Upper lobe of left lung (tissue), 6 donors: ENCODE measurements around the gene EZH2. TPM values are rescaled to one million over a fixed set of nuclear protein-coding genes. Genes with fewer than 3 reads are reported as not detected.

Experiments
- ATAC-seq, 2 donors: fragments of 200-7000 bp; cut with Tn5 transposase; one replicate each; pipeline ENCODE4 v1.9.1; 2022; ENCODE audit warnings: mild to moderate bottlenecking in 2 of 2, moderate library complexity in 2 of 2; ENCODE audit not compliant: low FRiP score in 2 of 2
- DNase-seq, 2 donors: peaks; one replicate each; pipeline ENCODE4 v3.0.0-alpha.2; 2019 to 2020
- H3K27ac ChIP-seq, 4 donors: fragments of 200-600 bp; sonication (generic); one replicate each; pipeline ENCODE4 v1.5.1; 2016 to 2019
- H3K27me3 ChIP-seq, 4 donors: fragments of 200-600 bp; sonication (generic); one replicate each; pipeline ENCODE4 v1.5.1; 2017 to 2019
- H3K36me3 ChIP-seq, 4 donors: fragments of 200-600 bp; sonication (generic); one replicate each; pipeline ENCODE4 v1.5.1; 2016 to 2019
- H3K4me1 ChIP-seq, 4 donors: fragments of 200-600 bp; sonication (generic); one replicate each; pipeline ENCODE4 v1.5.1; 2018 to 2019
- H3K4me3 ChIP-seq, 4 donors: fragments of 200-600 bp; sonication (generic); one replicate each; pipeline ENCODE4 v1.5.1; 2017 to 2019; ENCODE audit warnings: mild to moderate bottlenecking in 2 of 4, moderate library complexity in 1 of 4
- H3K9me3 ChIP-seq, 4 donors: fragments of 200-600 bp; sonication (generic); one replicate each; pipeline ENCODE4 v1.5.1; 2018 to 2019
- CTCF ChIP-seq, 6 experiments: fragments of 450-650 bp in 4 of 6; fragments of 200-600 bp in 2 of 6; sonication (generic) in 2 of 6; IDR thresholded peaks; one replicate each; pipeline ENCODE4 v1.5.1; 2016 to 2019; ENCODE audit warnings: antibody characterized with exemption in 6 of 6
- EP300 ChIP-seq, 4 donors: sonication (generic); formaldehyde crosslinking; IDR thresholded peaks; one replicate each; pipeline ENCODE4 v1.5.1; 2017; ENCODE audit warnings: antibody characterized with exemption in 4 of 4, control low read depth in 2 of 4
- POLR2A ChIP-seq, 4 donors: fragments of 450-650 bp; IDR thresholded peaks; one replicate each; pipeline ENCODE4 v1.5.1; 2016 to 2017; ENCODE audit warnings: antibody characterized with exemption in 4 of 4, mild to moderate bottlenecking in 2 of 4
- POLR2AphosphoS5 ChIP-seq, 2 donors: sonication (generic); formaldehyde crosslinking; IDR thresholded peaks; one replicate each; pipeline ENCODE4 v1.5.1; 2017; ENCODE audit warnings: antibody characterized with exemption in 2 of 2
- WGBS, 2 donors: methylation state at CpG; one replicate each; pipeline ENCODE4 v1.1.5; 2017 to 2018; 5-methylcytosine and 5-hydroxymethylcytosine counted together
- total RNA-seq, 6 donors: library from RNA; depleted of rRNA in 4 of 6; stranded (reverse); fragments of >200 nt in 4 of 6; gene quantifications; one replicate each; pipeline versions ENCODE4 v1.1.0 to v1.2.1, GENCODE V29; 2016 to 2021
- donor health status: DM: no; HTN: no; CAD: no; lungs with moderate emphysema.
- donor health status: DM: no; HTN: yes; CAD: no; lungs with severe emphysema.

The EZH2 gene
- total RNA-seq, 6 donors from 2014 or later: 0.89 to 4.6 (median 3.1) TPM

DNA sequence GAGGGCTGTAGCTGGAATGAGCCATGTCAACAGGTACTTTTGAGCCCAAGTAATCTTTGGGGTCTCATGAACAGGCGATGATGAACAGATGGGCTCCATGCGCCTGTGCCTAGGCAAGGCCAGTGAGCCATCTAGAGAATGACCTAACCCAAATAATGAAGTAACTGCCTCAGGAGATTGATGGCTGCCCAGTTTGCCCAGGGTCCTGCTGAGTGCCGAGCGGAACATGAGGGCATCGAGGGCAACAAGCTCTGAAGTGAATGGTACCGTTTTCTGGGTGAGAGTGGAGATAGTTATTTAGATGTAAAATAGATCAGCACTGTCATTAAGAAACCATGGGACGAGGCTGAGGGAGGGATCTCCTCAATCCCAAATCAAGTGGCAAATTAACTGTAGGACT is 77.9 kb downstream of the EZH2 start:
- Histone ChIP-seq H3K36me3 (peaks cover 4 to 34% (median 22%) of the 10 kb centered on the region in 4 donors), H3K27me3 (no peaks in the 10 kb centered on the region), H3K9me3 (no peaks in the 10 kb centered on the region), H3K4me1 (no peaks in the 10 kb centered on the region), H3K27ac (no peak overlapping the region), H3K4me3 (no peak overlapping the region)
- TF ChIP-seq POLR2A (IDR thresholded peaks at IDR 0.05) (no peak), EP300 (IDR thresholded peaks at IDR 0.05) (no peak), POLR2AphosphoS5 (IDR thresholded peaks at IDR 0.05) (no peak), CTCF (IDR thresholded peaks at IDR 0.05) (no peak)
- DNase-seq: no peak
- ATAC-seq: no peak
- 96 to 97% methylated on average over 7 of the region's 7 CpGs for WGBS, 2 donors

DNA sequence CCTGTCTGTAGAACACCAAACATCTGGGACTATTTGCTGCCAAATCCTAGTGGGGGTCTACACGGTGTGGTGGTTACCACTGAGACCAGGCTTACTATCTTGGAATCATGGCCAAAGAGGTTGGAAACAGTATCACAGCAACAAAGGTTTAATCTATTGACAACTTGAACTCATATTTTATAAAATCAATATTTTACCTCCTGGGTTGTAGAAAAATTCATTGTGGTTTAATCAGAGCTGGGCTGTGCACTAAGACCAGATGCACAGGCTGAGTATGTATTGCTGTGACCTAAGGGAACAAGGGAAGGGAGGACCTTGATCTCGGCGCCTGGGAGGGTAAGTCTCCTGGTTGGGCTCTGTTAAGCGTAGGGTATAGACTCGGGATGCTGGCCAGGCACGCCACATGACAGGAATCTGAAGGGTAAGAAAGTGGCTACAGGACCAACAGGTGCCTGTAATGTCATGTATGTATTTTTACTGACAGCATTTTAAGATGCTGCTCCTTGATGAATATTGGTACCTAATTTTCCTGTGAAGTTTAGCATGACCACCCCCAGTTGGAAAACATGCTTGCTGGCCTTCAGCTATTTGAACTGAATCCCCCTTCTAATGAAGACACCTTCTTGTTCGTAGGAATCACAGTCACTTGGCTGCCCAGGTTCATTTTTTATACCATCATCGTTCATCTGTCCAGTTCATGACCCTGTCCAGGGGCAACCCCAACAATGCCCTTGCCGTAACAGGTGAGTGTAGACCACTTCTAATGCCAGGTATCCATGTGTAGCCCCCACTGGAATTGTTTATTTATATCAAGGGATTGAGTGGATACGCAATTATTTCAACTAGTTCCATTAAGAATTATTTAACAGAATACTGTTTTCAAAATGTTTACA is 79.5 kb downstream of the EZH2 start:
- DNase-seq (no peak), ATAC-seq (no peak)
- H3K27ac ChIP-seq: no peak overlapping the region
- no peaks in the 10 kb centered on the region for H3K27me3 ChIP-seq
- no peak for TF ChIP-seq POLR2A (IDR thresholded peaks at IDR 0.05)
- TF ChIP-seq CTCF (IDR thresholded peaks at IDR 0.05): no peak
- TF ChIP-seq EP300 (IDR thresholded peaks at IDR 0.05): no peak
- TF ChIP-seq POLR2AphosphoS5 (IDR thresholded peaks at IDR 0.05): no peak
- WGBS, 2 donors: 82 to 90% methylated on average over 6 to 10 of the region's 10 CpGs
- H3K4me3 ChIP-seq: no peak overlapping the region
- H3K9me3 ChIP-seq: no peaks in the 10 kb centered on the region
- no peaks in the 10 kb centered on the region for H3K4me1 ChIP-seq
- H3K36me3 ChIP-seq: peaks cover 20 to 50% (median 36%) of the 10 kb centered on the region in 4 donors

- no peak for ATAC-seq
- Histone ChIP-seq H3K9me3 (no peaks in the 10 kb centered on the region), H3K27me3 (no peaks in the 10 kb centered on the region), H3K4me3 (no peak overlapping the region), H3K4me1 (no peaks in the 10 kb centered on the region), H3K27ac (no peak overlapping the region), H3K36me3 (peaks cover 32 to 63% (median 47%) of the 10 kb centered on the region in 4 donors)
- 96 to 97% methylated on average over 5 of the region's 5 CpGs for WGBS, 2 donors
- DNase-seq: no peak
- no peak for TF ChIP-seq POLR2A (IDR thresholded peaks at IDR 0.05)
- no peak for TF ChIP-seq EP300 (IDR thresholded peaks at IDR 0.05)
- TF ChIP-seq POLR2AphosphoS5 (IDR thresholded peaks at IDR 0.05): no peak
- no peak for TF ChIP-seq CTCF (IDR thresholded peaks at IDR 0.05)
These were observed 81.0 kb downstream of the EZH2 start for GRCh38 chr7:148803094-148803493.

DNA sequence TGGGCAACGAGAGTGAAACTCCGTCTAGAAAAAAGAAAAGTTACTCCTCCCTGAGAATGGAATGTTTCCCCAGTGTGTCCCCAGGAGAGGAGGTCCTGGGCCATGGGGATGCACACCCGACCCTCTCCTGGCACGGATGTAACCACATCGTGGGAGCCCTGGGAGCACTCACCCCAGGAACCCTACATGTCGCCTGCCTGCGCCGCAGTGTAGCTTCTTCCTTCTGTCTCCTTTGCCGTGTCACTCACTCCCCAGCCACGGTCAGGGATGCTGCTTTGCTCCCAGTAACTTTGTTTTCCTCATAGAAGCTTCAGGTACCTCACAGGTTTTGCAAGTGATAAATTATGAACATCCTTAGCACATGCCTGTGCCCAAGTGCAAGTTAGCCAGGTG is 82.0 kb downstream of the EZH2 start:
- 96 to 97% methylated on average over 10 of the region's 10 CpGs for WGBS, 2 donors
- ATAC-seq: peak in 1 of 2 donors; percentile 14

More for the DNA sequence above, 82.0 kb downstream of the EZH2 start:
- Histone ChIP-seq H3K27me3 (no peaks in the 10 kb centered on the region), H3K4me3 (no peak overlapping the region), H3K4me1 (no peaks in the 10 kb centered on the region), H3K36me3 (peaks cover 32 to 61% (median 52%) of the 10 kb centered on the region in 4 donors), H3K27ac (no peak overlapping the region), H3K9me3 (no peaks in the 10 kb centered on the region)
- TF ChIP-seq POLR2AphosphoS5 (IDR thresholded peaks at IDR 0.05) (no peak), CTCF (IDR thresholded peaks at IDR 0.05) (no peak), POLR2A (IDR thresholded peaks at IDR 0.05) (no peak), EP300 (IDR thresholded peaks at IDR 0.05) (no peak)
- no peak for DNase-seq
